ENCODE data around the gene EGFLAM. TPM values are rescaled to one million over a fixed set of nuclear protein-coding genes. Genes with fewer than 3 reads are reported as not detected.

Gene EGFLAM
- total and polyA plus RNA-seq, 11 donors: 4.7 to 19.4 (median 8.0) TPM

DNA sequence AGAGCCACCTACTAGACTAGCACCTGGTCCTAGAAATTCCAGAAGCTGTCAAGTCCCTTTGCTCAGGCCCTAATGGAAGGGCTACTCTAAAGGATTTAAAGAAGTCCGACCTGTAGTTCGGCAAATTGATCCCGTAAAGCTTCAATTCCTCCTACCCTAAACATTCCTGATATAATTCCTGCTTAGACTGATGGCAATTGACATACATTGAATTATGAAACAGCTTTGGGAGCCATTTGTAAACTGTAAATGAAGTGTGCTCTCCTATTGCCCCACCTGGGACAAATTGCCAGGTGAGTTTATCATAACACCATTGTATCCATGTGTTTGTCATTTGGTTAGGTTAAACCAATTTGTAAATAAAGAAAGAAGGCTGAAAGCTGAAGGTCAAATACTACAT, 104.4 kb downstream of the EGFLAM start:
- intact Hi-C loops (cut with DNase I): no loop called here
- Histone ChIP-seq H3K27ac (no peak overlapping the region), H3K4me3 (no peak overlapping the region), H3K36me3 (no peaks in the 10 kb centered on the region), H3K9me3 (no peaks in the 10 kb centered on the region), H3K4me1 (peaks cover 0 to 5% (median 0%) of the 10 kb centered on the region in 12 donors), H3K27me3 (peaks cover 0 to 7% (median 0%) of the 10 kb centered on the region in 9 donors)
- ATAC-seq (no peak), DNase-seq (no peak)
- no peak for TF ChIP-seq POLR2A (IDR thresholded peaks at IDR 0.05)
- TF ChIP-seq CTCF (IDR thresholded peaks at IDR 0.05): no peak
- WGBS, 4 donors: 90 to 96% (median 95%) methylated on average over 3 of the region's 3 CpGs

- TF ChIP-seq POLR2A (IDR thresholded peaks at IDR 0.05) (no peak), CTCF (IDR thresholded peaks at IDR 0.05) (no peak)
- intact Hi-C loops (cut with DNase I): no loop called here
- peaks cover 0 to 5% (median 0%) of the 10 kb centered on the region in 12 donors for H3K4me1 ChIP-seq
- peaks cover 0 to 7% (median 0%) of the 10 kb centered on the region in 9 donors for H3K27me3 ChIP-seq
- ATAC-seq: no peak
- H3K9me3 ChIP-seq: no peaks in the 10 kb centered on the region
- H3K27ac ChIP-seq: peak overlapping the region in 3 of 12 donors; percentile 34 to 59 (median 37)
- DNase-seq: no peak
- H3K4me3 ChIP-seq: no peak overlapping the region
- H3K36me3 ChIP-seq: no peaks in the 10 kb centered on the region
- WGBS, 4 donors: 60 to 69% (median 65%) methylated on average over 2 of the region's 2 CpGs
These were observed 106.5 kb downstream of the EGFLAM start for GRCh38 chr5:38364825-38365224.

DNA sequence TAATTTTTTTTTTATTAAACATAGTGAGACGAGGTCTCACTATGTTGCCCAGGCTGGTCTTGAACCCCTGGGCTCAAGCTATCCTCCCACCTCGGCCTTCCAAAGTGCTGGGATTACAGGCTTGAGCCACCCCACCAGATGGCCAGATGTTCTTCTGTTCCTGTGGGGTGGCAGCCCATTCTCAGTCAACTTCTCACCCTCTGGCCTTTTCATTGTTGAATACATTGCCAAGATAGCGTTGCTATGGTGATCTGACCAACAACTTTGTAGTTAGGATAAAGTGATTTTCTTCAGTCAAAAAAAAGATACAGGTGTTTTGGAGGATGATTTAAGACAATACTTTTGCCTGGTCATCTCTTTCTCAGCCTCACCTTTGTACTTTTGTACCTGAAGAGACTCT, 109.1 kb downstream of the EGFLAM start:
- WGBS, 4 donors: 57 to 64% (median 62%) methylated on average over 3 of the region's 3 CpGs
- ATAC-seq (no peak), DNase-seq (no peak)
- Histone ChIP-seq H3K27ac (no peak overlapping the region), H3K4me3 (no peak overlapping the region), H3K27me3 (peaks cover 0 to 7% (median 0%) of the 10 kb centered on the region in 9 donors), H3K36me3 (no peaks in the 10 kb centered on the region), H3K9me3 (no peaks in the 10 kb centered on the region), H3K4me1 (peaks cover 0 to 9% (median 0%) of the 10 kb centered on the region in 12 donors)
- intact Hi-C loops (cut with DNase I): no loop called here
- TF ChIP-seq POLR2A (IDR thresholded peaks at IDR 0.05) (no peak), CTCF (IDR thresholded peaks at IDR 0.05) (no peak)

DNA sequence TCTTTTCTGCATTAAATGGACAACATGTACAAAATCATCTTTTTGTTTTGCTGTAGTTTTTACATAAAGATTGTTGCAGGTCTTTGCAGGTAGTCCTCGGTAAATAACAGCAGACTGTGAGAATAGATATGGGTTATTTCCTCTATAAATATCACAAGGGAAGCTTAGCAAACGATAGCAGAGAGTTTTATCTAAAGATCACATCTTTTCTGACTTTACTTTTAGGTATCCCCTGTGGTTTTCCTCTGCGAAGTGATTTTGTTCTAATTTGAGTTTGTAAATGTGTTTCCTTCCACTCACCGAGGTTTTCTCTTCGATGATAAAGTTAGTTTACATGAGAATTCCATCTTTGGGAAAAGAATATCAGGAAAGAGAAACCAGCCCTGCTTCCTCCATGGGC, 109.6 kb downstream of the EGFLAM start:
- no peaks in the 10 kb centered on the region for H3K9me3 ChIP-seq
- H3K36me3 ChIP-seq: no peaks in the 10 kb centered on the region
- WGBS, 4 donors: 17 to 34% (median 28%) methylated on average over 5 of the region's 5 CpGs
- H3K27me3 ChIP-seq: peaks cover 0 to 7% (median 0%) of the 10 kb centered on the region in 9 donors
- ATAC-seq: no peak
- peaks cover 0 to 9% (median 0%) of the 10 kb centered on the region in 12 donors for H3K4me1 ChIP-seq
- no peak overlapping the region for H3K27ac ChIP-seq
- TF ChIP-seq POLR2A (IDR thresholded peaks at IDR 0.05) (no peak), CTCF (IDR thresholded peaks at IDR 0.05) (no peak)
- DNase-seq: no peak
- intact Hi-C loops (cut with DNase I): no loop called here
- H3K4me3 ChIP-seq: no peak overlapping the region

Measured in heart left ventricle (tissue), 16 donors.